Muscle layer of duodenum (tissue), 2 donors: Measurements from ENCODE around the gene MCF2L.

ENCODE experiments used
- H3K27ac ChIP-seq: one replicate; pipeline ENCODE4 v1.7.0; 2013; ENCODE audit warnings: mild to moderate bottlenecking, low read length
- H3K27me3 ChIP-seq: one replicate; pipeline ENCODE4 v1.7.0; 2013; ENCODE audit warnings: low read depth, mild to moderate bottlenecking, control low read depth, low read length
- H3K36me3 ChIP-seq, 2 donors: one replicate each; pipeline ENCODE4 v1.7.0; 2013; ENCODE audit warnings: low read length in 2 of 2, control low read depth in 1 of 2, mild to moderate bottlenecking in 1 of 2; ENCODE audit not compliant: insufficient read depth in 2 of 2, control insufficient read depth in 1 of 2
- H3K4me1 ChIP-seq, 2 donors: one replicate each; pipeline ENCODE4 v1.7.0; 2013; ENCODE audit warnings: low read length in 2 of 2, mild to moderate bottlenecking in 2 of 2, control low read depth in 1 of 2, moderate library complexity in 1 of 2; ENCODE audit not compliant: insufficient read depth in 2 of 2, control insufficient read depth in 1 of 2
- H3K4me3 ChIP-seq, 2 donors: one replicate each; pipeline ENCODE4 v1.7.0; 2013; ENCODE audit warnings: low read length in 2 of 2, low read depth in 1 of 2, mild to moderate bottlenecking in 1 of 2
- H3K9me3 ChIP-seq, 2 donors: one replicate each; pipeline ENCODE4 v1.7.0; 2013; ENCODE audit warnings: low read length in 2 of 2, control low read depth in 1 of 2, mild to moderate bottlenecking in 1 of 2; ENCODE audit not compliant: control insufficient read depth in 1 of 2
- donor health status: healthy.

Gene MCF2L, protein sequence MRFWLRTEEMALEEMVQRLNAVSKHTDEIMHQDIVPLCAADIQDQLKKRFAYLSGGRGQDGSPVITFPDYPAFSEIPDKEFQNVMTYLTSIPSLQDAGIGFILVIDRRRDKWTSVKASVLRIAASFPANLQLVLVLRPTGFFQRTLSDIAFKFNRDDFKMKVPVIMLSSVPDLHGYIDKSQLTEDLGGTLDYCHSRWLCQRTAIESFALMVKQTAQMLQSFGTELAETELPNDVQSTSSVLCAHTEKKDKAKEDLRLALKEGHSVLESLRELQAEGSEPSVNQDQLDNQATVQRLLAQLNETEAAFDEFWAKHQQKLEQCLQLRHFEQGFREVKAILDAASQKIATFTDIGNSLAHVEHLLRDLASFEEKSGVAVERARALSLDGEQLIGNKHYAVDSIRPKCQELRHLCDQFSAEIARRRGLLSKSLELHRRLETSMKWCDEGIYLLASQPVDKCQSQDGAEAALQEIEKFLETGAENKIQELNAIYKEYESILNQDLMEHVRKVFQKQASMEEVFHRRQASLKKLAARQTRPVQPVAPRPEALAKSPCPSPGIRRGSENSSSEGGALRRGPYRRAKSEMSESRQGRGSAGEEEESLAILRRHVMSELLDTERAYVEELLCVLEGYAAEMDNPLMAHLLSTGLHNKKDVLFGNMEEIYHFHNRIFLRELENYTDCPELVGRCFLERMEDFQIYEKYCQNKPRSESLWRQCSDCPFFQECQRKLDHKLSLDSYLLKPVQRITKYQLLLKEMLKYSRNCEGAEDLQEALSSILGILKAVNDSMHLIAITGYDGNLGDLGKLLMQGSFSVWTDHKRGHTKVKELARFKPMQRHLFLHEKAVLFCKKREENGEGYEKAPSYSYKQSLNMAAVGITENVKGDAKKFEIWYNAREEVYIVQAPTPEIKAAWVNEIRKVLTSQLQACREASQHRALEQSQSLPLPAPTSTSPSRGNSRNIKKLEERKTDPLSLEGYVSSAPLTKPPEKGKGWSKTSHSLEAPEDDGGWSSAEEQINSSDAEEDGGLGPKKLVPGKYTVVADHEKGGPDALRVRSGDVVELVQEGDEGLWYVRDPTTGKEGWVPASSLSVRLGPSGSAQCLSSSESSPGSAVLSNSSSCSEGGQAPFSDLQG

DNA sequence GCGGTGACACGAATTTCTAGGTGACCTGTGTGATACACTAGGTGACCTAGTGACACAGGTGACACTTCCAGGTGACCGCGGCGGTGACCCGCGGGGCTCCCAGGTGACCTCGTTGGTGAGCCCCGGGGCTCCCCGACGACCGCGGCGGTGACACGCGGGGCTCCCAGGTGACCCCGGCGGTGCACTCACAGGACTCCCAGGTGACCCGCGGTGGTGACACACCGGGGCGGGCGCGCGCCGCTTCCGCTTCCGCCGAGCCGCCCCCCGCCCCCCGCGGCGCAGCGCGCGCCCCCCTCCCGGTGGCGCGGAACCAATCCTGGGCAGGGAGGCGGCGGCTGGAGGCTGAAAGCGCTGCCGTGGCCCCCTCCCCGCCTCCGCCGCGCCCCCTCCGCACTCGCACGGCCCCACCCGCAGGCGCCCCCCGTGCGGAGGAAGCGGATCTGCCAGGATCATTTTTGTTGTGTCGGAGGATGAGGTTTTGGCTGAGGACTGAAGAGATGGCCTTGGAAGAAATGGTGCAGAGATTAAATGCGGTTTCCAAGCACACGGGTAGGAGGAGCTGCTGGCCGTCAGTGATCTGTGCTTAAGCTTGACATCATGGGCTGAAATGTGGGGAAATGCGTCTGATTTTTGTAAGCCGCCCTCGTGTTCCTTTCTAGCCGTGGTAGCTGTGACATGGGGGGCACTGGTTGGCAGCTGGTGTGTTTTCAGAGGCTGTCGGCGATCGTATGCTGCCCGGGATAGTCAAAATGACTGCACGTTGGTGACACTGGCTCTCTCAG is at the start of gene MCF2L:
Gene MCF2L, plus strand, starts transcription at position 305 of the 782 bp plus-strand sequence. Its CDS starts 166 bp downstream, at position 471.
- Histone ChIP-seq H3K4me3 (peak within 1 kb of the TSS; percentile 52 to 55), H3K4me1 (peaks cover 0 to 16% of the 10 kb centered on the region in 2 donors), H3K27me3 (peaks cover 16% of the 10 kb centered on the region), H3K9me3 (no peaks in the 10 kb centered on the region), H3K36me3 (no peaks in the 10 kb centered on the region), H3K27ac (no peak within 1 kb of the TSS)

- Histone ChIP-seq H3K4me3 (no peak overlapping the region), H3K36me3 (no peaks in the 10 kb centered on the region), H3K9me3 (peaks cover 0 to 6% of the 10 kb centered on the region in 2 donors), H3K27ac (no peak overlapping the region), H3K4me1 (peaks cover 0 to 6% of the 10 kb centered on the region in 2 donors), H3K27me3 (no peaks in the 10 kb centered on the region)
These were observed 45.1 kb upstream of the MCF2L start for GRCh38 chr13:112923962-112924361.

DNA sequence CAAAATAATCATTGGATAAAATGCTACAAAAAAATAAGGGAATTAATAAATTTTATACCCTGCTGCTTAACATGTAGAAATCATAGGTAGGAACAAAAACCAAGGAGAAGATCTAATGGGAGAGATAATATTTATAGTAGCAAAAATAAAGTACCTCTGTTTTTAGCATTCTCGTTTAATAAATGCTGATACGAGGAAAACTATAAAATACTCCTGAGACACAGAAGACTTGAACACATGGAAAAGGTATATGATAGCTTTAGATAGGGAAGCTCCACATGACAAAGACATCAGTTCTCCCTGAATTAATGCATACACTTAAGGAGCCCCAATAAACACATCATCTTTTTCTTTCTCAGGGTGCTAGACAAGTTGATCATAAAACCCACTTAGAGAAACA is 44.6 kb upstream of the MCF2L start:
- Histone ChIP-seq H3K27ac (no peak overlapping the region), H3K9me3 (peaks cover 0 to 6% of the 10 kb centered on the region in 2 donors), H3K27me3 (no peaks in the 10 kb centered on the region), H3K36me3 (no peaks in the 10 kb centered on the region), H3K4me1 (peaks cover 2 to 10% of the 10 kb centered on the region in 2 donors), H3K4me3 (no peak overlapping the region)

- Histone ChIP-seq H3K27me3 (no peaks in the 10 kb centered on the region), H3K27ac (no peak overlapping the region), H3K9me3 (peaks cover 0 to 6% of the 10 kb centered on the region in 2 donors), H3K4me1 (peaks cover 9 to 13% of the 10 kb centered on the region in 2 donors), H3K36me3 (no peaks in the 10 kb centered on the region), H3K4me3 (no peak overlapping the region)
These were observed 43.0 kb upstream of the MCF2L start for GRCh38 chr13:112926003-112926402.

- H3K27me3 ChIP-seq = no peaks in the 10 kb centered on the region
- H3K9me3 ChIP-seq = peaks cover 0 to 6% of the 10 kb centered on the region in 2 donors
- H3K4me1 ChIP-seq = peaks cover 9 to 13% of the 10 kb centered on the region in 2 donors
- no peaks in the 10 kb centered on the region for H3K36me3 ChIP-seq
- no peak overlapping the region for H3K4me3 ChIP-seq
- H3K27ac ChIP-seq = no peak overlapping the region
These were observed 42.0 kb upstream of the MCF2L start for GRCh38 chr13:112926993-112927392.

DNA sequence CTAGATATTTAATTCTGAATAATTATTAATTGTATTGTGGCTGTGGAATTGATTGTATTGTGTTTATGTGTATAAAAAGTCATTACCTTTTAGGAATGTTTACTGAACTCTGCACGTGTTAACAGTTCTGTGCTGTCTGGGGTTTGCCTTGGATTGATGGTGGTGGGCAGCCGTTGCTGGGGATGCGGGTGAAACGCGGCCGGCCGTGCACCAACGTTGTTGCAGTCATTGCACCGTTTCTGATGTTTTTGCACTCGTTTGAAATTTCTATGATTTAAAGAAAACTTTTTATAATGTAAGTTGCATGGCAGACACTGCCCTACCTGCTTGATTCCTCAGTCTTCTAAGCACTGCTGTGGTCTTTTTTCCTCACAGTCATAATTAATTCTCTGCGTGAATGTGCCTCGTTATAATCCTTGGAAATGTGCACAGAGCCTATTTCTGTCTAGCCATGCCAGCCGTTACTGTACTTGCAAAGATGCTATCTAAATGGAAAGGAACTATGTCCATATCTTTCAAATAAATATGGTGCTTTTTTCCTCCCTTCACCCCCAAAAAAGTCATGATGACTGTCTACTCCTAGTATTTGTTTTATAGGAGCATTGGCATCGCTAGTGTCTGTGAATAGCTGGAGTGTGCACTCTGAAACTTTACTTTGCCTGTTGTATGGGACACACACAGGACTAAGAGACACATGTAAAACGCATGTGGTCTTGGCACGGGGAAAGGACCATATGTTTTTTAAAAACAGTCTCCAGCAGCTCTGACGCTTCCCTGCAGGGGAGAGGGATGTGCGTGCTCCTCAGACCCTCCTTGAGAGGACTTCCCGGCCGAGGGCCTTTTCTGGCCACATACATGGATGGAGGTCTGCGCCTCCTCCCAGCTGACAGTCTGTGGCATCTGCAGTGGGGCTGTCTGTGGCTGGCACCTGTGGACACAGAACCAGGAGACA is 40.7 kb upstream of the MCF2L start:
- H3K27me3 ChIP-seq = no peaks in the 10 kb centered on the region
- H3K36me3 ChIP-seq = no peaks in the 10 kb centered on the region
- H3K27ac ChIP-seq = no peak overlapping the region
- peaks cover 9 to 13% of the 10 kb centered on the region in 2 donors for H3K4me1 ChIP-seq
- no peak overlapping the region for H3K4me3 ChIP-seq
- H3K9me3 ChIP-seq = peaks cover 0 to 6% of the 10 kb centered on the region in 2 donors

DNA sequence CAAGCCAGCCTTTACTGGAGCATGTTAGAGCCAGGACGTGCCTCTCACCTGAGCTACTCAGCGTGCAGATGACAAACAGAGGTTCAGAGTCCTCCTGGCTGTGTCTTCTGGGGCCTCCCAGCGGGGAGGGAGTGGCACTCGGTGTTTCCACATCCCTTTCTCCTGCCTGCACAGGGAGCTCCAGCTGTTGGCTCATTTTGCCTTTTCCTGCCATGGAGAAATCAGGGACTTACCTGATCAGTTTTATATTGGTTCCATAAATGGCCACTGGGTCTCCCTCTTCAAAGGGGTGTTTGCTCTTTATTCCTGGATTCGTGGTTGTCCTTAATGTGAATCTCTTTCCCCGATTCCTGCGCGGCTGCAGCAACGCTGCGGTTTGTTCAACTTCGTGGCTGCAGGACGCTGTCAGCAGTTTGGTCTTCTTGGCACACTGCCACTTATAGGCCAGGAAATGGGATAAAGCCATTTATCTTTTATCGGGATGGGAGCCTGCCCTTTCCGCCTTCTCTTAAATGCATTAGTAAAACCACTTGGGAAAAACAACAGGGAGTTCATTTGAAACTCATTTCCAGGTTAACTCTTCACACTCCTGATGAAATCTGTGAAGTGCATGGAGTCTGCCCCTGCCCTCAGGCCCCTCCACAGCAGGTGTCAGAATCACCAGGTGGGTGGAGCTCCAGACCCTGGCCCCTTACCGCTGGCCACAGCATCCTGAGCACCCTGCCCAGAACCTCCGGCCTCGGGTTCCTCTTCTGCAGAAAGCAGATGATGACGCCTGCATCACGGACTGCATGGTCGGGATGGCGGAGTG is 39.8 kb upstream of the MCF2L start:
- no peaks in the 10 kb centered on the region for H3K27me3 ChIP-seq
- peaks cover 9 to 13% of the 10 kb centered on the region in 2 donors for H3K4me1 ChIP-seq
- peak overlapping the region in 1 of 2 donors; percentile 1 for H3K4me3 ChIP-seq
- peaks cover 0 to 6% of the 10 kb centered on the region in 2 donors for H3K9me3 ChIP-seq
- H3K36me3 ChIP-seq = no peaks in the 10 kb centered on the region
- H3K27ac ChIP-seq = no peak overlapping the region

DNA sequence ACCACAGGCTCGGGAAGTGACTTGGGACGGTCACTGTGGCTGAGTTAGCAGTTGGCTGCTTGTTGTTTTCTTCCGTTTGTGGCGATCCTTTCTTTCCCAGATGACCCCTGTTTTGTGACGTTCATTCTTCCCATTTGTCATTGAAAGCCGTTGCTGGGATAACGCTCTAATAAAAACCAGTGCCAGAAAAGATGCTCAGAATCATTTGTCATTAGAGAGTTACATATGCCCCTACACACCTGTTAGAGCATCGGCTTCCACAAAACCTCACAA is 39.3 kb upstream of the MCF2L start:
- Histone ChIP-seq H3K4me3 (peak overlapping the region in 1 of 2 donors; percentile 1), H3K9me3 (peaks cover 0 to 6% of the 10 kb centered on the region in 2 donors), H3K27me3 (no peaks in the 10 kb centered on the region), H3K27ac (no peak overlapping the region), H3K36me3 (no peaks in the 10 kb centered on the region), H3K4me1 (peaks cover 9 to 13% of the 10 kb centered on the region in 2 donors)

DNA sequence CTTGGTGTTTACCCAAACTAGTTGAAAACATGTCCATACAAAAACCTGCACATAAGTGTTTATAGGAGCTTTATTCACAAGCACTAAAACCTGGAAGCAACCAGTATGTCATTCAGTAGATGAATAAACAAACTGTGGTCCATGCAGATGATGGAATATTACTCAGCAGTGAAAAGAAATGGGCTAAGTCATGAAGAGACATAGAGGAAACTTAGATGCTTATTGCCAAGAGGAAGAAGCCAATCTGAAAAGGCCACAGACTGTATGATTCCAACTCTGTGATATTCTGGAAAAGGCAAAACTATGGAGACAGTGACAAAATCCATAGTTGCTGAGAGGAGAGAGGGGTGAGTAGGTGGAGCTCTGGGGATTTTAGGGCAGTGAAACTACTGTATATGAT is 38.8 kb upstream of the MCF2L start:
- H3K4me3 ChIP-seq = no peak overlapping the region
- no peak overlapping the region for H3K27ac ChIP-seq
- no peaks in the 10 kb centered on the region for H3K27me3 ChIP-seq

More for the DNA sequence above, 38.8 kb upstream of the MCF2L start:
- Histone ChIP-seq H3K36me3 (no peaks in the 10 kb centered on the region), H3K9me3 (peaks cover 0 to 6% of the 10 kb centered on the region in 2 donors), H3K4me1 (peaks cover 9 to 13% of the 10 kb centered on the region in 2 donors)
